Measurements from ENCODE around the gene UBE2Q2.
A peak's percentile ranks its signal among the peaks of the same experiment; 100 is the strongest.

The UBE2Q2 gene

DNA sequence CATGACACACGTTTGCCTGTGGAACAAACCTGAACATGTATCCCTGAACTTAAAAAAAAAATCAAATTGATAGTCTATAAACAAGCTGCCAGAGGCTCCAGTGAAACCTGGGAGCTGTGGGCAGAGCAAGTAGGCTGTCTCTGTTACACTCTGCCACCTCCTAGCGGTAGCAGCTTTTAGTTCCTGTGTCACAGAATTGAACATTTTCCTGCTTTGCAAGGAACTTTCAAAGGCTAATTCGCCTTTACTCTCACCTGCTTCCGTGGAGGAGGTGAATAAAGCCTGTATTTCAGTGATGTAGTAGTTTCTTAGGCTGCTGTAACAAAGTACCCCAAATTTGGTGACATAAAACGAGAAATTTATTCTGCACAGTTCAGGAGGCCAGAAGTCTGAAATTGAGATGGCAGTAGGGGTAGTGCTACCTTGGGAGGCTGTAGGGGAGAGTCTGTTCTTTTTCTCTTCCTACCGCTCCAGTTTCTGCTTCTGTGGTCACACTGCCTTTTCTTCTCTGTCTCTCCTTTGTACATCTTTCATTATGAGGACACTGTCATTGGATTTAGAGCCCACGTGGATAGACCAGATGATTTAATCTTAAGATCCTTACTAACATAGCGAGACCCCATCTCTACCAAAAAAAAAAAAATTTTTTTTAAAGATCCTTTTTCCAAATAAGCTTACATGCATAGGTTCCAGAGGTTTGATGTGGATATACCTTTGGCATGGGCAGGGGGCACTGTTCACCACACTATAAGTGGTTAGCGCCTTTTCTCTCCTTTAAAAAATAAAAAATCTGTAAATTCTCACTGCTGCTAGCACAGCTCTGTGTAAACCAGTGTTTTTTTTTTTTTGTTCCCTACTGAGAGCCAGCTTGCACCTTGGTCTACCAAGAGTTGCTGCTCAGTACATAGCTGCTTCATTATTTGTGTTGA, 85.7 kb downstream of the UBE2Q2 start:
- DNase-seq = no peak

DNA sequence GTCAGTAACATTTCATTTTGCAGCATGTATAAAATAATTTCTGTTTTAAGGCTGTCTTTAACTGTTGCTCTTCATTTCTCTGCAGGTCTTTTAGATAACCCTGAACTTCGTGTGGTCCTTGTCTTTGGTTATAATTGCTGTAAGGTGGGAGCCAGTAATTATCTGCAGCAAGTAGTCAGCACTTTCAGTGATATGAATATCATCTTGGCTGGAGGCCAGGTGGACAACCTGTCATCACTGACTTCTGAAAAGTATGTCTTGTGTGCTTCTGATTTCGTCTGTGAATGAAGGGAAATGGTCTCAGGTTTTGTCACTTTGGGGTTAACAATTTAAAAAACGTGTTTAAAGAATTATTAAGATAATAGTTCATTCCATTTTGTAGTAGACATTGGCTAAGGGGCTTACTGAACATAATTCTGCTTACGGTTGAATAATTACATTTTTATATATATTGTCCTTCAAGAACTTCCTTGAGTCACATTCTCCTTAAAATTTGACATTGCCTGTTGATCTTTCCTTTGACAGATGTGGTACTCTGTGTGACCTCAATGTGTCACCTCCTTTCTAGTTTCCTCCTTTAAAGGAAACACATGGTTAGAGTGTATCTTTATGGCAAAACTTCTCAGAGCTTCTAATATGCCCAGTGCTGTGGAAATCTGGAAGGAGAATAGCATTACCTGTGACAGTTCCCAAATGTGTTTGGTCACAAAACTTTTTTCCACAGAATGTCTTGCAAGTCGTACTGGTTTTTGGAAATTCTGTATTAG, 86.7 kb downstream of the UBE2Q2 start:
- DNase-seq = peak; percentile 53

DNA sequence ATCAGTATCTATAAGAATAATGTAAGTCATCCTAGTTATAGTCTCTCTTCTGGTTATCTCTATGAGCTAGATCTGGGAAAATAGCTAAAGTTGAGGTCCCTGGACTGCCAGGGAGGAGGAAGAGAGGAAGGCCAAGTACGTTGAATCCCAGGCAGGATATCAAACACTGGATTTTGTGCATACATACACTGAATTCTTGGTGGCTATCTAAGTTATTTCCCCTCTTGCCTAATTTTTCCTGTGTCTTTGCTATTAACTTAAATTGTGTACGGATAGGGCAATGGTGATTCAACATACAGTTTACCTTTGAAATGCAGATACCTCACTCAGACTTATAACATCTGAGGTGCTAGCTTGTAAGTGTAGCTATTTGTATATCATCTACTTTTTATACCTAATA, 87.6 kb downstream of the UBE2Q2 start:
- no peak for DNase-seq

DNA sequence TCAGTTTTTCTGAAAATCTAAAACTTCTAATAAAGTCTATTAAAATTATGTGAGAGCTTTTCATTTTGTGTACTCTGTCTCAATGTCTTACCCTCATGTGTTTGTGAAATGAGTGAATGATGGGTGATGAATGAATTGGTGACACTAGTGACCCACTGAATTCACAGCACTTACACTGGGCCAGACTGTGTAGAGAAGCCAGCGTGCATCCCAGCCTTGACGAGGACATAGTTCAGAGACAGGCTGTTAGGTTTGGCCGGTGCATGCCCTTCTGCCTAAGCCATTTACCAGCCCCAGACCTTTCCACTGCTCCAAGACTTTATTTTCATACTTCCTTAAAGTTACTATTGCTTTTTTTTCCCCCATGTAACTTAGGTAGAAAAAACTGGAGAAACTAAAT, 99.2 kb downstream of the UBE2Q2 start:
- no peak for DNase-seq

GRCh38 chr15:75943246-75943645, 100.0 kb downstream of the UBE2Q2 start:
- no peak for DNase-seq

GRCh38 chr15:75943713-75944215, 100.5 kb downstream of the UBE2Q2 start:
- DNase-seq = no peak

- no peak for DNase-seq
Observed at GRCh38 chr15:75945953-75946352, 102.7 kb downstream of the UBE2Q2 start.

DNA sequence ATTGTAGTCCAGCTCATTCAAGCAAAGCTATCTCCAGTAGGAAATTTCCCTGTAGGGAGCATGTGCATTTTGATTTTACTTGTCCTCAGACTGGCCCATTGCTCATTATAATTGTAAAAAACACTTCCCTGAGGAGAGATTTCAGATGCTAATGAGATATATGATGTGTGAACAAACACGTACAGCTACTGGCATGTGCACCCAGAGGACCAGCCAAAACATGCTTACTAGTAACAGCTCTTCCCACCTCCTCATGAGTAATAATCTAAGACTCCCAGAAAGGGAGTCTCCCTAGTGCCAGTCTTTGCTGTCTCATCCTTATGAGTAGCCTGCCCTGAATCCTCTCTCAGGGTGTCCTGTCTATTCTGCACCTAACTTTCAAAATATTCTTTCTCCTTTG, 103.8 kb downstream of the UBE2Q2 start:
- no peak for DNase-seq

- no peak for DNase-seq
Observed at GRCh38 chr15:75948761-75949296, 105.6 kb downstream of the UBE2Q2 start.

Measured in COR-L47 (cell line).